ENCODE results near the gene RAB11FIP4.

RAB11FIP4 gene

DNA sequence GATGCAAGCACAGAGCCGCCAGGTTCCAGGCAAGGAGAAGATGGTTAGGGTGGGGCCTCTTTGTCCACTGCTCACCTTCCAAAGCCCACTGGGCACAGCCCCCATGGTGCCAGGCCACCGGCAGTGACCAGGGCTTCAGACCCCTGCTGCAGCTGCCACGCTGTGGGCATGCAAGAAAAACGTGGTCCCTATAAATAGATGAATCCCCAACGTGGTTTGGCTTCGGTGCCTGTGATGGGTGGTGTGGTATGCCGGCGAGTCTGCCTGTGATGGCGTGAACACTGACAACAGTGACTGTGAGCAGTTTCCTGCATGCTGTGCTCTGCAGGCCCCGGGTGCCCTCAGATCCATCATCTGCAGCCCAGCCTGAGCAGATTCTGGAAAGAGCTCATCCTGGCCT is 36.6 kb downstream of the RAB11FIP4 start (continued):
- TF ChIP-seq, protein P1, sequence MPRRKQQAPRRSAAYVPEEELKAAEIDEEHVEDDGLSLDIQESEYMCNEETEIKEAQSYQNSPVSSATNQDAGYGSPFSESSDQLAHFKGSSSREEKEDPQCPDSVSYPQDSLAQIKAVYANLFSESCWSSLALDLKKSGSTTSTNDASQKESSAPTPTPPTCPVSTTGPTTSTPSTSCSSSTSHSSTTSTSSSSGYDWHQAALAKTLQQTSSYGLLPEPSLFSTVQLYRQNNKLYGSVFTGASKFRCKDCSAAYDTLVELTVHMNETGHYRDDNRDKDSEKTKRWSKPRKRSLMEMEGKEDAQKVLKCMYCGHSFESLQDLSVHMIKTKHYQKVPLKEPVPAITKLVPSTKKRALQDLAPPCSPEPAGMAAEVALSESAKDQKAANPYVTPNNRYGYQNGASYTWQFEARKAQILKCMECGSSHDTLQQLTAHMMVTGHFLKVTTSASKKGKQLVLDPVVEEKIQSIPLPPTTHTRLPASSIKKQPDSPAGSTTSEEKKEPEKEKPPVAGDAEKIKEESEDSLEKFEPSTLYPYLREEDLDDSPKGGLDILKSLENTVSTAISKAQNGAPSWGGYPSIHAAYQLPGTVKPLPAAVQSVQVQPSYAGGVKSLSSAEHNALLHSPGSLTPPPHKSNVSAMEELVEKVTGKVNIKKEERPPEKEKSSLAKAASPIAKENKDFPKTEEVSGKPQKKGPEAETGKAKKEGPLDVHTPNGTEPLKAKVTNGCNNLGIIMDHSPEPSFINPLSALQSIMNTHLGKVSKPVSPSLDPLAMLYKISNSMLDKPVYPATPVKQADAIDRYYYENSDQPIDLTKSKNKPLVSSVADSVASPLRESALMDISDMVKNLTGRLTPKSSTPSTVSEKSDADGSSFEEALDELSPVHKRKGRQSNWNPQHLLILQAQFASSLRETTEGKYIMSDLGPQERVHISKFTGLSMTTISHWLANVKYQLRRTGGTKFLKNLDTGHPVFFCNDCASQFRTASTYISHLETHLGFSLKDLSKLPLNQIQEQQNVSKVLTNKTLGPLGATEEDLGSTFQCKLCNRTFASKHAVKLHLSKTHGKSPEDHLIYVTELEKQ (tag by site-specific recombination; IDR thresholded peaks at IDR 0.05; ENCODE audit: borderline replicate concordance), result no peak
- TF ChIP-seq ZNF155 (tag by site-specific recombination; IDR thresholded peaks at IDR 0.05) (no peak), ZNF138 (tag by site-specific recombination; IDR thresholded peaks at IDR 0.05; ENCODE audit: borderline replicate concordance) (no peak), ZNF580 (tag by site-specific recombination; IDR thresholded peaks at IDR 0.05) (no peak), ZNF701 (tag by site-specific recombination; IDR thresholded peaks at IDR 0.05) (no peak), SP7 (tag by site-specific recombination; IDR thresholded peaks at IDR 0.05) (no peak), WT1 (tag by site-specific recombination; IDR thresholded peaks at IDR 0.05) (no peak), ZNF350 (tag by site-specific recombination; IDR thresholded peaks at IDR 0.05) (no peak)

GRCh38 chr17:31428512-31428911 is 37.0 kb downstream of the RAB11FIP4 start:
- Histone ChIP-seq H3K4me1 (ENCODE audit: control insufficient read depth, insufficient read depth, low read length) (no peaks in the 10 kb centered on the region), H3K36me3 (ENCODE audit: control insufficient read depth in 2 of 2, insufficient read depth in 1 of 2, low read length in 2 of 2) (no peaks in the 10 kb centered on the region), H3K27ac (ENCODE audit: extremely low read depth, low read depth, low read length) (no peak overlapping the region), H3K9me3 (ENCODE audit: control insufficient read depth, insufficient read depth, low read depth, low read length) (no peaks in the 10 kb centered on the region), H3K4me3 (ENCODE audit: low read depth, low read length) (no peak overlapping the region)
- ChIA-PET POLR2A (no interaction called here), CTCF (no interaction called here)
- TF ChIP-seq KLF9 (tag by site-specific recombination; IDR thresholded peaks at IDR 0.05; ENCODE audit: low read depth), result no peak
- TF ChIP-seq ZNF214 (tag by site-specific recombination; IDR thresholded peaks at IDR 0.05; ENCODE audit: borderline replicate concordance), result no peak
- TF ChIP-seq ZNF707 (tag by site-specific recombination; IDR thresholded peaks at IDR 0.05), result no peak
- TF ChIP-seq SCRT2 (tag by site-specific recombination; IDR thresholded peaks at IDR 0.05), result peak; percentile 60; the same call in 1 of the 2 replicates
- no peak for TF ChIP-seq ZNF510 (tag by site-specific recombination; IDR thresholded peaks at IDR 0.05; ENCODE audit: insufficient replicate concordance)

DNA sequence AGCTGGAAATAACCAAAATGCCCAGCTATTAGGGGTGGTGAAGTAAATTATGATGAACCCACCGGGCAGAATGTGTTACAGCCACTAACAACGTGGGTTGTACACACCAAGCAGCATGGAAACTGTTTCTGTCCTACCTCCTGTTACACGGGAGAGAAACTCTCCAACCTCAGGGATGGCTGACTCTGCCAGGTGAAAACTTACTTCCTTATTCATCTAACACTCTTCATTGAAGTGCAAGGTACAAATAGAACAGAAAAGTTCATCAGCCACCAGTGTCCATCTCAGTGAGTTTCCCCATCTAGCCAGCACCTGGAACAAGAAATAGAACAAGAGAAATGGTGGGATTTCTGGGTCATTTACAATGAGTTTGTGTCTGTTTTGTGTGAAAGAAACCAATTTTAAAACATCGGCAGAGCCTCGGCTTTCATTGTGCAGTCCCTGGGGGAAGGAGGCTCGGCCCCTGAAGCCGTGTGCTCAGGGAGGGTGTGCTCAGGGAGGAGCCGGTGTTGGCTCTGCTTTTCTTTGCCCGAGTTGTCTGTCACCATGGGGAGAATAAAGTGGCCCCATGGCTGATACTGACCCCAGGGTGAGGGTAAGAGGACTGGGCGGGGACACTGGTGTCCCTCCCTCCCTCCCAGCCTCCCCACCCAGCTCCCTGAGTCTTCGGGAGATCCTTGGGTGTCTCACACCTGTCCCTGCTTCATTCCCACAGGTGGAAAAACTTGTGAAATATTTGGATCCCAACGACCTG is 39.8 kb downstream of the RAB11FIP4 start:
- Histone ChIP-seq H3K36me3 (ENCODE audit: control insufficient read depth in 2 of 2, insufficient read depth in 1 of 2, low read length in 2 of 2) (no peaks in the 10 kb centered on the region), H3K4me3 (ENCODE audit: low read depth, low read length) (no peak overlapping the region), H3K27ac (ENCODE audit: extremely low read depth, low read depth, low read length) (no peak overlapping the region), H3K9me3 (ENCODE audit: control insufficient read depth, insufficient read depth, low read depth, low read length) (no peaks in the 10 kb centered on the region), H3K4me1 (ENCODE audit: control insufficient read depth, insufficient read depth, low read length) (no peaks in the 10 kb centered on the region)
- ChIA-PET CTCF (no interaction called here), POLR2A (no interaction called here)
- peak; percentile 9; the same call in 1 of the 2 replicates for TF ChIP-seq KLF1 (tag by site-specific recombination; IDR thresholded peaks at IDR 0.05)
- TF ChIP-seq ZSCAN30 (tag by site-specific recombination; IDR thresholded peaks at IDR 0.05), result no peak
- TF ChIP-seq KLF8 (tag by site-specific recombination; IDR thresholded peaks at IDR 0.05), result no peak
- TF ChIP-seq ZNF843 (tag by site-specific recombination; IDR thresholded peaks at IDR 0.05), result no peak
- no peak for TF ChIP-seq SCRT1 (tag by site-specific recombination; IDR thresholded peaks at IDR 0.05; ENCODE audit: borderline replicate concordance)
- TF ChIP-seq ZFP41 (tag by site-specific recombination; IDR thresholded peaks at IDR 0.05; ENCODE audit: borderline replicate concordance), result no peak

Measured in HEK293 (cell line).